ENCODE measurements around the gene SNORC.
"Not testable (repeated sequence)": the region's sequence is repeated elsewhere in the genome, so short reads cannot be mapped to it uniquely, and the experiment has no call there.

SNORC gene

DNA sequence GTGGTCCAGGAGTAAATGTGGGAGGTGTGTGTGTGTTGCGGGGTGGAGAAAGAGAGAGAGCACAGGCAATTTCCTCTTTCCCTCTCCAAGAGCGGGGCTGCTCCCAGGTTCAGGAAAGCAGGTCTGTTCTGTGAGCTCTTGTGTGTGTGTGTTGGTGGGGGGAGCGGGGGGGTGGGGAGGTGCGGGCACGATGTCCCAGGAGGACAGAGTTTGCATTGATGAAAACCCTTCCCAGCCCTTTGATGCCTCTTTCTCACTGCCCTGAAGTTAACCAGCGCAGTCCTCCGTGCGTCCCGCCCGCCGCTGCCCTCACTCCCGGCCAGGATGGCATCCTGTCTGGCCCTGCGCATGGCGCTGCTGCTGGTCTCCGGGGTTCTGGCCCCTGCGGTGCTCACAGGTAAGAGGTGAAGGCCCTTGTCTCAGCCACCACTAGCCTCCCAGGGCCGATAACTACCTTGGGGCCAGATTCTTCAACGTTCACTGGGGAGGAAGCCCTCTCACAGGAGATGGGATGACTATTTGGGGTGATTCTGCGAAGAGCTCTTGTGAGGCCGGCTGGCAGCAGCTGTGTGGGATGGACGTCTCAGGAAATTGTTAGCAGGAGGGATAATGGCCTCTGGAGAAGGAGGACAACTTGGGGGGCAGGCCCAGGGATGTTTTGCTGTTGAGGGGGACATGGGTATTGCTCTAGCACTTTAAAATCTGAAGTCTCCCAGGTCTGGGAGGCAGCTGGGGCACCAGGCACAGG, at the start of gene SNORC:
Gene SNORC (plus strand): TSS at position 247 of the 748 bp plus-strand sequence. CDS start 78 bp downstream, at position 325.
- DNase-seq, result no peak

DNA sequence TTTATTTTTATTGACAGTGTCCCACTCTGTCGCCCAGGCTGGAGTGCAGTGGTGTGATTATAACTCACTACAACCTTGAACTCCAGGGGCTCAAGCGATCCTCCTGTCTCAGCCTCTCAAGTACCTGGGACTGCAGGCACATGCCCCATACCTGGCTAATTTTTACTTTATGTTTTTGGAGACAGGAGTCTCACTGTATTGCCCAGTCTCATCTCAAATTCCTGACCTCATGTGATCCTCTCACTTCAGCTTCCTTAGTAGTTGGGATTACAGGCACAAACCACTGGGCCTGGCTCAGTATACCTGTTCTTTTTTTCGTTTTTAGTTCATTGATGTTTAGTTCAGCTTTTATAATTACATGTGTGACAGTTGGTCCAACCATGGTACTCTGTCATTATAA, 40.1 kb upstream of the SNORC start:
- DNase-seq, result no peak

DNA sequence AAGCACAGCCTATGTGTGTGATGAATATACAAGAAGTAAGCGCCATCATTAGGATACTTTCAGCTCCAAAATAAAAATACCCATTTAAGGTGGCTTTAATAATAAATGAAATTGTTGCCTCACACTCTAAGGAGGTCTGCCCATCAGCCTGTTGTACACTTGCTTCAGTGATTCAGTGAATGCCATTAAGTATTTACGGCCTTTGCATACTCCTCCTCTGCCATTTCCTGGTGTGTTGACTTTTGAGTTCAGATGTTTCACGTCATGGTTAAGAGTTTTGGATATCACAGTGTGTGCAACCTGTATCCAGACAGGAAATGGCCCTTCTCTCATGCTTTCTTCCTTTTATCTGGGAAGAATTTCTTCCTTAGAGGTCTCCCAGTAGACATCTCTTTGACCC, 38.6 kb upstream of the SNORC start:
- no peak for DNase-seq

DNA sequence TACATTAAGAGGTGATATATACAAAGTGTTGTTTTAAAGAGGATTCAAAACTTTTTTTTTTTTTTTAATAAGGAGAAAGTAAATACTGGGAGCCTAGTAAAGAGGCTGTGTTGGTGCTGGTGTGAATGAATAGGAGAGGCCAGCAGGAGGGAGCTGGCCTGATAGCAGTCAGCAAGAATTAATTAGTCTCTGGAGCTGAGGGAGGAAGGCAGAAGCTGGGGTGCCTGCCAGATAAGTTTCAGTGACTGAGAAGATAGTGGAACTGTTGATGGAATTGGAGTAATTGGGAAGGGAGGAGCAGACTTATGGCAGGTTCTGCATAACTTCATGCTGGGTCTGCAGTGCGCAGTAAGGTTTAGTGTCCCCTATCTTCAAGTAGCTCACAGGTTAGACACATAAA, 36.2 kb upstream of the SNORC start:
- no peak for DNase-seq

DNA sequence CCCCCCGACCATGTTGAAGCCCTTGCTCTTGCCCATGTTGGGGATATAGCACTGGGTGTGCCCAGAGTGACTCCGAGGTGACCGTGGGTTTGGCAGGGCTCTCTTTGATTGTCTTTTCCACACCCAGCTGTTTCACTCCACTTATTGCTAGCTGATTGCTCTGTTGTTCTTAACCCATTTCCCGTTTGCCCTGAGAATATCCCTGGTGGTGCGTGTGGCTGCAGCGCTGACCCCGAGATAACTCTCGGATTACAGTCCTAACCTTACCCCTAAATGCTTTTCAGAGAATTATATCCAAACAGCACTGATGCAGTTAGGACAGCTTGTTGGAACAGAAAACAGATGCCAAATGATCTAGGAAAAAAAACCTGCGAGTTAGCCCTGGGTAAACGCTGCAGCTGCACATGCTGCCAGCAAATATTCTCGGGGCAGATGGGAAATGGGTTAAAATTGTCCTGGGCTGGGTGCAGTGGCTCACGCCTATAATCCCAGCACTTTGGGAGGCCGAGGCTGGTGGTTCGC, 34.3 kb upstream of the SNORC start:
- DNase-seq, result no peak

DNA sequence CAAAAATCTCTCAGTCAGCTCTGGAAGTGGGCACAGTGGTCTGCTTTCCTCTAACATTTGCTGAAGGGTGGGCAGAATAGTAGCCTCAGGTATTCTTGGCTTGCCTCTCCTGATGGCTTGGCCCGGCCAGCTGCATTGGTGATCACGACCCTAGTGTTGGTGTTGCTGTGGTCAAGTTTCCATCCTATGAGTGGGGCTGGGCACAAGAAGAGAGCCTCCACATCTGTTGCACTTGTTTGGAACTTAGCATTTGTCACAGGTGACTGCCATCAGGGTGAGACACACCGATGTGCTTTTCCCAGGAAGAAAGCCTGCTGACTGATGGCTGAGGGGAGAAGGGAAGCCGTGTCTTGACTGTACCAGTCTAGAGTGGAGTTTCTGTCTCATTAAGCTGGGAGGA, 33.1 kb upstream of the SNORC start:
- no peak for DNase-seq

DNA sequence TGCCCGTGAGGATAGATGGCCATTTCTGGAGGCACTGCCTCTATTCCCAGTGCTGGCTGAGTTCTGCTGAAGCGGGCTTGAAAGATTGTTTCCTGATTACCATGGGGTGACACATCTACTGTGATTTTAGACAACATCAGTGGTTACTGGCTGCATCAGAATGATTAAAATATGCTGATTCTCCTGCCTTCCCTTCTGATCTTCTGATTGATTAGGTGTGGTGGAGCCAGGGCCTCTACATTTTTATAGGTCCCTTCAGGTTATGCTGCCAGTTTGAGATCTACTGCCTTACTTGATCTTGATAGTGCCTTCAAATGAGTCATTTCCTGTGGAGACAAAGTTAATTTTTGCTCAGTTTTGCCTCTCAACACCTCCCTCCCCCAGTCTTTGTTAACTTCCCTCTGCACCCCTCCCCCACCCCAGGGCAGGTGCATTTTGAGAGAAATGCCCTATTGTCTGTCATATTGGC, 31.6 kb upstream of the SNORC start:
- no peak for DNase-seq

DNA sequence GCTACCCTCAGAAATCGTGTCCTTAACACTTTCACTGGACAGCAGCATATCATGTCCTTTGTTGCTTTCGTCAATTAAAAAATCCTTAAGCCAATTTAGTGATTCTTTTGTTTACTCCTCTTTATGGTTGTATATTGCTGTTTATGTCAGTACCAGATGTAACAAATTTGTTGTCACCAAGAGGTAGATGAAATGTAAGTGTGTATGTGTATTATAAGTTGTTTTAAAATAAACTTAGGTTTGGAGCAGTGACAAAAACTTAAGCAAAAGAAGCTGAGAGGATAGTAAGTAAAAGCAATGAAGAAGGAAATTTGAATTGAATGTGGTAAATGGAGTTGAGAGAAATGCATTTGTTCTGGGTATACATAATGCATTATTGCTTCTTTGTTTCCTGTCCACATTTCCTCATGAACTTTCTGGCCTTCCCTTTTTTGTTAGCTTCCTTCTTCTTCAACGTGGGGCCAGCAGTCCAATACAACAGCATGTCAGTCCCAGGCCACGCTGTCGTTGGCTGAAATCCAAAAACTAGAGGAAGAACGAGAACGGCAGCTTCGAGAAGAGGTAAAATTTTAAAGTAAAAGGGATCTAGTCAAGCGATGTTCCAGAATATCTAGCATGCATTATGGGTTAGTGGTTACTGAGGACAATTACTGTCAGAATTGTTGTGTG, 30.5 kb upstream of the SNORC start:
- DNase-seq, result no peak

DNA sequence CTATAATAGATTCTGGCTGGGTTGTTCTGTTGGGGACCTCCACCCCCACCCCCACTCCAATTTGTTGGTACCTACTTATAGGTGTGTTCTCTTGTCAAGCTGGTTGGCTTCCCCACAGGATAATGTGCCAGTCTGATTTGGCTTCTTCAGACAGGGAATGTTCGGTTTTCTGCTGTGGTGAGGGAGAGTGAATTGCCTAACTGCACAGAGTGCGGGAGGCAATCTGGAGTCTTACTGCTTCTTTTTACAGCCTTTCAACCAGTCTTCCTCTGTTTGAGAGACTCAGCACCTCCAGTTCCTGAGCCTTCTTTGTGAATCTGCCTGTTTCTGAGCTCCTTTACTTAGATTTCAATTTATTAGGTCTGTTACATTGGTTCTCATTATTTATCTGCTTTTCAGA, 27.4 kb upstream of the SNORC start:
- DNase-seq, result no peak

DNA sequence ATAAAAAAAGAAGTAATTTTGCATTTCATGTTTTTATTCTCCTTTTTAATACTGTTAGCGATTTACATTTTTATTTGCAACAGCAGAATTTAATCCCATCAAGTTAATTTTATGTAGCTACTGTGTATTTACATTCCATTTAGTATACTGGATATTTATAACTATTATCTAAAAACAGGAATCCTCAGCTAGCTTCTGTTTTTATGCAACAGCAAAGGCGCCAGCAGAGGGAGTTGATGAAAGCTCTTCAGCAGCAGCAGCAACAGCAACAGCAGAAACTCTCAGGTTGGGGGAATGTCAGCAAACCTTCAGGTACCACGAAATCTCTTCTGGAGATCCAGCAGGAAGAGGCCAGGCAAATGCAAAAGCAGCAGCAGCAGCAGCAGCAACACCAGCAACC, 26.2 kb upstream of the SNORC start:
- DNase-seq, result no peak

DNA sequence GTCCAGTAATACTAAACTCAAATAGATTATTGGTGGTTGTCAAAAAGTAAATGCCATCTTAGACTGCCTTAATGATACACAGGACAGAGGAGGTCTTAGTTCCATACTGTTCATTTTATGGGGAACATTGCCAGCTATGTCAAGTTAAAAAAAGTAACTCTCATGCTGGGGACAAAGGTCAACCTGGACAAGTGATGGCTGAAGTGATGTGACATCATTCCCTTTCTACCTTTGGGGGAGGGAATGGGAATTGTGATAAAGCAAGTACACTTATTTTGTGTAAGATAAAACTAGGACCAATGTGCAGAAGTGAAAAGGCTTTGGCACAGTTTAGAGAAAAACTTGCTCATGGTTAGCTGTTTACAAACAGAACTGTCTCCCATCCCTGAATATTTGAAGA, 24.0 kb upstream of the SNORC start:
- no peak for DNase-seq

DNA sequence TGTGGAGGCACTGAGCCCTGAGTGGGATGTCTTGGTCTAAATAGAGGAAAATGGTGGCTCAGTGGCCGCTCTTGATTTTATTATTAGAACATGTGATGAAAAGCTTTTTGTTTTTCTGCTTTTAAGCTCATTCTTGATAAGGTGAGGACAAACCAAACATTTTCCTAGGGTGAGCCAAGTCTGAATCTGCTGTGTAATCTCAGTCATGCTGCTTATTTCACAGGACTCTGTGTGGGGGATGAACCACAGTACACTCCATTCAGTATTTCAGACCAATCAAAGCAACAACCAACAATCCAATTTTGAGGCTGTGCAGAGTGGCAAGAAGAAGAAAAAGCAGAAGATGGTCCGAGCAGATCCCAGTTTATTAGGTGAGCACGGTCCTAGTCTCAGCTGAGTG, 20.0 kb upstream of the SNORC start:
- DNase-seq, result no peak

DNA sequence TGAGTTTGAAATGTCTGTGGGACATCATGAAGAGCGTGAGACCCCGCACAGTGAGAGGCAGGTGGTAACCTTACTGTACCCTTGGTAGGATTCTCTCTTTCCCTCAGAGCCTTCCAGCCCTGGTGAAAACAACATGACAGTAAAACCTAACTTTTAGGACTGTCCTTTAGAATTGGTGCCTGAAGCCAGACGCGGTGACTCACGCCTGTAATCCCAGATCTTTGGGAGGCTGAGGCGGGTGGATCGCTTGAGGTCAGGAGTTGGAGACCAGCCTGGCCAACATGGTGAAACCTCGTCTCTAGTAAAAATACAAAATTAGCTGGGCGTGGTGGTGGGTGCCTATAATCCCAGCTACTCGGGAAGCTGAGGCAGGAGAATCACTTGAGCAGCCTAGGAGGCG, 18.0 kb upstream of the SNORC start:
- not testable (repeated sequence) for DNase-seq

DNA sequence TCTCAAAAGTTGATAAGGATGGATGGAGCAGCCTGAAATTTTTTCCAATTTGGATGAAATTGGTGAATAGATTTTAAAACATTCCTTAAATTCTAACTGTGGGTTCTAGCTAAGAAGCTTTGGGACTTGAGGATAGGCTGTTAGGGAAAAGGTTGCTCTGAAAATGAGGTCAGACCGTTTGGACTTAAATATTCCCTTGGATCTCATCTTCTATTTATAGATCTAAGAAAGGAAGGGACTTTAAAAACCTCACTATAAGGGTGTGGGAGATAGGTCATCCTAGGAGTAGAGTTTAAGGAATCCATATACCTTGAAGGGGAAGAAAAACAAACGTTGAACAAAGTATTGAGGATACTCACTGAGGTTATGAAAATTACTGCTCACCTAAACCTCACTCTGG, 17.4 kb upstream of the SNORC start:
- no peak for DNase-seq

DNA sequence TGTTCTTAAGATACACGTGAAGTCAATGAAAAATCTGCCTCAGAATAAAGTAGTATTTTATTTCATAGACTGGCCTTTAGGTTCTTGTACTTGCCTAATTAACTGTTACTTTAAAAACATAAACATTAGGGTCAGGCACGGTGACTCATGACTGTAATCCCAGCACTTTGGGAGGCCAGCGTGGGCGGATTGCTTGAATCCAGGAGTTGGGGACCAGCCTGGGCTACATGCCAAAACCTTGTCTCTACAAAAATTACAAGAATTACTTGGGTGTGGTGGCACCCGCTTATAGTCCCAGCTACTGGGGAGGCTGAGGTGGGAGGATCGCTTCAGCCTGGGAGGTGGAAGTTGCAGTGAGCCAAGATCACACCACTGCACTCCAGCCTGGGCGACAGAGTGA, 16.0 kb upstream of the SNORC start:
- DNase-seq, result no peak

DNA sequence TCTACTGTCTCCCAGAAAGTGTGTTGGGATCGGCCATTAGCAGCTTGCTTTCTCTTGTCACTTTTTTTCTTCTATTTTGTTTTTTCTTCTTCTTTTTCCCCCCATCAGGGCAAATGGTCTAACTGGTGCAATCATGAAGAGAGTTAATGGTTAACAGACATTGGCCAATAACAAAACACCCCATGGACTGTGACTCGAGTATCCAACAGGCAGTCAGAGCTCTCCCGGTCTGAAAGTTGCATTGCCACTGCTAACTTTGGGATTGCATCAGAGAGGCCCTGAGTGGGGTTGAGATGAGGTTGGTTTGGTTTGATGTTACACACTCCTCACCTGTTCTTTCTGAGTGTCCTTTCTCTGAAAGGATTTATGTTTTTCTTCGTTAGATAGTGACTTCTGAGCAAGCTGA, 12.9 kb upstream of the SNORC start:
- no peak for DNase-seq

DNA sequence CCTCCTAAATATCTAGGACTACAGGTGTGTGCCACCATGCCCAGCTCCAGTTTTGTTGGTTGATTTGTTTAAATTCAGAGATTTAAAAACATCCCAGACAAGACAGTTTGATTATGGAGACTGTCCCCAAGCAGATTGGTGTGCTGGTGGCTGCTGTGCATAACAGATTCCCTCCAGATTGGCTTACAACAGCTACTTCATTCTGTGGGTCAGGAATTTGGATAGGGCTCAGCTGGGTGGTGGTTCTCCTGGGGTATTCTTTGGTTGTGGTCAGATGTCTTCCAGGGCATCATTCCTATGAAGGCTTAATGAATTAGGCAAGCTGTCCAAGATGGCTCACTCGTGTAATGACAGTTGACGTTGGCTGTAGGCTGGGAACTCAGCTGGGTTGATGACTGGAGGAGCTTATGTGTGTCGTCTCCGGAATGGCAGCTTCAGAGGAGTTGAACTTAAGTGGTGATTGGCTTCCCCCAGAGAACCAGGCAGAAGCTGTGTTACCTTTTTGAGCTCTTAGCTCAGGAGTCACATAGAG, 10.6 kb upstream of the SNORC start:
- no peak for DNase-seq

DNA sequence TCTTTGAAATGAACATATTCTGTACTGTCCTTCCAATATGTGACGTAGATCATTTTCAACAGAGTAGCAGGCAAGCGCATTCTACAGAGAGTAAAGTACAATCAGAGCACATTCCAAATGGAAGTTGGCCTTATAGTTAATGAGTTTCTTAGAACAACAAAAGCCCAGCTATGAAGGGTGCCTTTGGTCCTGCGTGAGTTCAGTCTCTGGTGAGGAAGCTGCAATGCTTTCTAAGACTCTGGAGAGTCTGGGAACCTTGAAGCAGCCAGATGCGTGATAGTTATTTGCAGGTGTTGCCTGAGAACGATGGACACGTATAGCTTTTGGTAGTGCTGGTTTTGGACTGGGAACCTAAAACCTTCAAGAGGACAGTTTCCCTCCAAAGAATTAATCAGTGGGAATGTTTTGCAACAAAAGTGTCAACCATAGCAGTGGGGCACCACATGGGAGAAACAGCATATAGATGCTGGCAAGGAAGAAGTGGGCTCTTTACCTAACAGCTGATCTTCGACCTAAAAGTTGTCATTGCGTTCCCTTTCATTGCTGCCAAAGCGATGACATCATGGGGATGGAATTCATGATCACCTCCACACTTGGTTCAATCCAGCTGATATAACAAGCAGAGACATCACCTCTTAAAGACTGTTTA, 9.3 kb upstream of the SNORC start:
- DNase-seq, result no peak

DNA sequence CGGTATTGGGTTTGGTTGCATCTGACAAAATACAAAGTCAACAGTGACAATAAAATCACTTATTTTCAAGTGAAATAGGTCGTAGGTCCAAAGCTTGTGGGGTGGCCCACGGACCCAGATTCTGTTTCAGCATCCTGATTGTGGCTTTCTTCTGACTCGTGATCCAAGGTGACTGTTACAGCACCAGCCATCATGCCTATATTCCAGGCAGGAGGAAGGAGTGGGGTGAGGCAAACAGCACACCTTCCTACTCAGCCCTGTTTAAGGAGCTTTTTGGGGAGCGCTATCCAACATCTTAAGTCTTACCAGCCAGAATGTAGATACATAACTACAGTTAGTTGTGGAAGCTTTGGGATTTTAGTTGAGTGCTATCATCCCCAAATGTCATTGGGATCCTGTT, 8.7 kb upstream of the SNORC start:
- no peak for DNase-seq

DNA sequence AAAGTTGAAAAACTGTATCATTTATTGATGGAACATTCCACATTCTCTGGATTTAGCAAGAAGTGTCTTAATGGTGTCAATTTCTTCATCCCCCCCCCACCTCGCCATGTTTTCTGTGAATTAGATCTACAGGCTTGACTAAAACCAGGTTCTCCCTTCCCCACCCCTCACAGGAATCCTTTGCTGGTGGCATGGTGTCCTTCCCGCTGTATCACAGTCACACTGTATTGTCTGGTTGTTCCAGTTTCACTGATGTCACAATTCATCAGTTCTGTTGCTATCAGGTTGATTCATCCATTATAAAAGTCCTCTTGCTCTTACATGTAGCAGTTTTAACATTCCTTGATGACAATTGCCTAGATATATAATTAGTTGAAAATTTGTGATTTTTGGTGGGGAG, 6.1 kb upstream of the SNORC start:
- no peak for DNase-seq

DNA sequence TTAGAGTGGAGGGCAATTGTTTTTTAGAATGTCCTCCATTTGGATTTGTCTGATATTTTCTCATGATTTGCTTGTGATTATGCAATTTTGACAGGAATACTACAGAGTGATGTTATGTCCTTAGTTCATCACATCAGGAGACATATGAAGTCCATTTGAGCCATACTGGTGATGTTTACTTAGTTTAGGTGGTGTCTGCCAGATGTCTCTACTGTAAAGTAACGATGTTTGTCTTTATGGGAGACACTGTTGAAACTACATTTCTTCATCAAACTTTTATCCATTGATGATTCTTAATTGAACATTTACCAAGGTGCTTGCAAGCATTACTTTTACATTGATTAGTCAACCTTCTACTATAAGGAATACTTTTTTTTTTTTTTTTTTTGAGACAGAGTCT, 4.9 kb upstream of the SNORC start:
- DNase-seq, result no peak

DNA sequence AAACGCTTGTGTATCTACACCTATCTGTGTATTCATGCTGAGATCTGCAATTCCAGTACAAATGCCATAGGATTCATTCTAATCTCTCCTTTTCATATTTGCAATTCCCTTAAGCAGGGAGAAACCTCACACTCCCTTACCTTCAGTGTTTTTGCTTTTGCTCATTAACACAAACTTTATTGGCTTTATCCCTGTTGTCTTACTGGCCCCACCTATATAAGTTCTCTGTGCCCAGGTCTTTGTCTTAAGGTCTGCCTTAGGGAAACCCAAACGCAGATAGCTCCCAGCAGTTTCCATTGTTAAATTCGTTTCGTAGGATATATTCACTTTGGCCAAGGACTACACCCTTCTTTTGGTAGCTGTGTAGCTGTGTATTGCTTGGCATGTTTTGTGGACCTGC, 4.0 kb upstream of the SNORC start:
- DNase-seq, result no peak

DNA sequence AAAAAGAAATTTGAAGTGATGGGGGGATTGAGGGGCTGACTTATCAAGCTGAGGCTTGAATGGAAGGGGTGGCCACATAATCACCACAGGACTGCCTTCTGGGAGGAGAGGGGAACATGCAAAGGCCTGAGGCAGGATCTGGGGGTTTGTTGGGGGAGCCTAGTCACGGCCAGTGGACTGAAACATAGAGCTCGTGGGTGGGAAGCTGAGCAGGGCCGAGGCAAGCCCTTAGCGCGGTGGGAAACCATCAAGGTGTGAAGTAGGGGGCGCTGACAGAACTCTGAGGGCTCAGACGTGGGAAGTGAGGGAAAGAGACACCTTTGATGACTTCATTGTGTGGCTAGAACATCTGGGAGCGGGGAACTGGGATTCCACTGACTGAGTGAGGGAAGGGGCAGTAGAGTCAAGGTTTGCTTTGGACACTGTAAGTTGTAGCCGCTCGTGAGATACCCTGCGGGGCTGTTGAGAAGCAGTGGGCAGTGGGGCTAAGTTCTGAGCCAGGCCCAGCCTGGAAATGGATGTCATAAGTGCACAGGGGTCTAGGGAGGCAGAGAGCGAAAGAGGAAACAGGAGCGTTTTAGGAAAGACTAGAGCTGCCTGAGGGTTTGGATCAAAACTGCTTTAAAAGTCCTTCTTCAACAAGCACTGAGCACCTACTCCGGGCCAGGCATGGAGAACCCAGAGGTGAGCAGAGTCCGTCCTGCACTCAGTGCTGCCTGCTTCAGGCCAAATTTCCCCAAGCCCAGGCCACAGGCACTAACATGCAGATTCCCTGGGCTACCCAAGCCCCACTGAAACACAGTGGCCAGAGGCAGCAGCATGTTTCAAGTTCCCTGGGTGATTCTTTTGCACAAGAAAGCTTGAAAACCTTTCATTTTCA, 686 bp upstream of the SNORC start:
- no peak for DNase-seq

All from DMS79 (cell line).